ENCODE data around the gene ZNF276.

ZNF276 gene

DNA sequence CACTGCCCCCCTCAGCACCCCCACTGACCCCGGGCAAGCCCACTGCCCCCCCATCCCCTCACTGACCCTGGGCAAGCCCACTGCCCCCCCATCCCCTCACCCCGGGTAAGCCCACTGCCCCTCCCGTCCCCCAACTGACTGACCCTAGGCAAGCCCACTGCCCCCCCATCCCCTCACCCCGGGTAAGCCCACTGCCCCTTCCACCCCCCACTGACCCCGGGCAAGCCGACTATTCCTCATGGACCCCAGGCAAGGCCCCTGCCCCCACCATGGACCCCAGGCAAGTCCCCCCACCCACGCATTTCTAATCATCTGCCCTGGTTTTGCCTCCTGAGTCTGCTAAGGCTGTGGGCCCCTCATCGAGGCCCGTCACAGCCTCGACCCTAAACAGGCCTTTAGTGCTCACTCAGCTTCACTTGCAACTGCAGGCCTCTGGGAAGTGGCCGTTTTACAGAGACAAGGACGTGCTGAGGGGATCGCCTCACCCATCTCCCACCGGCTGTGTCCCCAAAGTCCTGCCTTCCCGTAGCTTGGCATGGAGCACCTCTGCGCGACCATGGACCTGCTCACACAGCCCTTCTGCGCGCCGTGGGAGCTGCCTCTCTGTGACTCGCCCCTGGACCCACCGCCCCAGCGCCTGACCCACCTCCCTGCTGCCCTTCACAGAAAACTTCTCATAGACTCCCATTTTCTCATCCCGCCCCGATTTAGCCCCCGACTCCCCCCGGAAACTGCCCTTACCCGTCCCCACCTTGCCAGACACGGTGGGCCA is 4.2 kb upstream of the ZNF276 start:
- DNase-seq, result no peak

GRCh38 chr16:89717688-89718505 is 3.4 kb upstream of the ZNF276 start:
- DNase-seq, result no peak

- DNase-seq, result no peak
Observed at GRCh38 chr16:89720551-89720812, 855 bp upstream of the ZNF276 start.

DNA sequence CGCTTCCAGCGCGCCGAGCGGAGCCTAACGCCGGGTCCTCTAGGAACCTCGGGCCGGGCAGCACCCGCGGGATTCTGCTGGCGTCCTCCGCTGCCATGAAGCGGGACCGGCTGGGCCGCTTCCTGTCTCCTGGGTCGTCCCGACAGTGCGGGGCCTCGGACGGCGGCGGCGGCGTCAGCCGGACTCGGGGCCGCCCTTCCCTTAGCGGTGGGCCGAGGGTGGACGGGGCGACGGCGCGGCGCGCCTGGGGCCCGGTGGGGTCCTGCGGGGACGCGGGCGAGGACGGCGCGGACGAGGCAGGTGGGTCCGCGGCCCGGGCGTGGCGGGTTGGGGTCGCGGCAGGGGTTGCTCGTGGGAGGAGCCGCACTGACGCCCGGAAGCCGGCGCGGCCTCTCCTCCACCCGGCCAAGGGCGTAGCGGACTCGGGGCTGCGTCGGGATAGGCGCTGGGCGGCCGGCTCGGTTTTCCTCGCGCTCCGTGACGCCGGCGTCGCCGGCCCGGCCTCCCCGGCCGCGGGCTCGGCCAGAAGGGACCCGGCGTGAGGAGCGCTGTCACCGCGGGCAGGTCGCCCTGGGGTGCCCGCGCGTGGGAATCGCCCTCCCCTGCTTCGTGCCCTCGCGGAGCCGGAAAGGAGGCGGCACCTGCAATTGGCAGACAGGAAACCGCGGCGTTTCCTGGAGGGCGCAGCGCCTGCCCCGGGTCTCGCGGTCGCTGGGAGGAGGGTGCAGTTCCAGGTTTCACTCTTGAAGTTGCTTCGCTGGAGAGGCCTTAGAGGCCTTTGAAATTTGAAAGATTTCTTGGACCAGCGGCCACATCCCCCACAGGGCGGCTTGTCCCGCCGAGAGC is 432 bp downstream of the ZNF276 start:
- DNase-seq, result no peak

- DNase-seq, result no peak
Observed at GRCh38 chr16:89722392-89723278, 1.3 kb downstream of the ZNF276 start.

- DNase-seq, result no peak
Observed at GRCh38 chr16:89723279-89724250, 2.2 kb downstream of the ZNF276 start.

DNA sequence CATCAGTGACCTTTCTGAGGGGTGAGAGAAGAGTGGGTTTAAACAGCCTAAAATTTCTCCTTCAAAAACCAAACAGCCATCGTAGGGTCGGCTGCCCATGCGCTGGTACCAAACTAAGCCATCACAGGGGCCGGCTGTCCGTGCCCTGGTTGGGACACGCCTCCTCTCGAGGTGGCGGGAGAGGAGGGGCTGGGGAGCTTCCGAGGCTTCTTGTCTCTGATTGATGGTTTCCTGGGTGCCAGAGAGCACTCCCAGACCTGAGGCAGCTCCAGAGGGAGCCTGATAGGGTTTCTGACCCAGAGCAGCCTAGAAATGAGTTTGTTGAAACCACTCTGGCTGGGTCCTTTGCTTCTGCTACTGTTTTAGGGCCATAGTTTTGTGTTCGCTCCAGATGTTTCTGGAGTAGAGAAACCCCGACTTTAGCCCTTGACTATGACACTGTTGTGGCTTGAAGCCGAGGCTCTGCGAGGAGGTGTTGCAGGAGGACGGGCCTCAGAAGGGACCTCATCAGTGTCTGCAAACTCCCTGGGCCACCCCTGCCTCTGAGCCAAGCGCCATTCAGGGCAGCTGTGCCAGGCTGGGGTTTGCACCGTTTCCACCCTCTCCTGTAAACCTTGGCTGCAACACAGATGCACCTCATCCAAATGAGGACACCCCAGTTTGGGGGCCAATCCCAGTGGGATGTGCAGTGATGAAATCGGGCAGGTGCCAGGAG is 6.2 kb downstream of the ZNF276 start:
- DNase-seq, result no peak

GRCh38 chr16:89729293-89729692 is 8.0 kb downstream of the ZNF276 start:
- DNase-seq, result no peak

DNA sequence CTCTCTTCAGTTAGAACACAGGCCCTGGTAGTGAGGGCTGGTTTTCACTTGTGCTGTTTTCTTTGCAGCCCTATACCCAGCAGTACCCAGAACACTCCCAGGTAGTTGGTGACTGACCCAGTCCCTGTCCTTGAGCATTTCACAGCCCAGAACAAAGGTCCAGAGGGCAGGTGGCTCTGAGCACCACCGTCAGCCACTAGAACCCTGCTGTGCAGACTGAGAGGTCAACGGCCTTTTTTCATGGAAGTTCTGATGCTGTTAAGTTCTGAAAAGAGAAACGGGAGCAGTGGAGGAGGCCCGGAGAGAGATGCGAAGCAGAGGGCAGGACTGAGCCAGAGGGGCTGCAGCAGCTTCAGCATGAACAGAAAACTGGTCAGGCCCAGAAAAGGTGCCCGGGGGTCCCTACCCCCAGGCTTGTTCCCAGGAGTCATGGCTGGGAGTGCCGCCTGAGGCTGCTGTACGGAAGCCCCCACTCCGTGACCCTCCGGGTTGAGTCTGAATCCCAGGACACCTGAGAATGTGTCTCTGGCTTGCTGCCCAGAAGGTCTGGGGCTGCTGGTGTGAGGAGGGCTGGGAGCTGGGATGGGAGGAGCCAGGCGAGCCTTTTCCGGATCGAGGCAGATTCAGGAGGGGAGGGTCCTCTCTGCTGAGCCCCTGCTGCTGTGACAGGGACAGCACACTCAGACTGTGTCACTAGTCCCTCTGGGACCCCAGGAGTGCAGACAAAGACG is 8.7 kb downstream of the ZNF276 start:
- DNase-seq, result no peak

DNA sequence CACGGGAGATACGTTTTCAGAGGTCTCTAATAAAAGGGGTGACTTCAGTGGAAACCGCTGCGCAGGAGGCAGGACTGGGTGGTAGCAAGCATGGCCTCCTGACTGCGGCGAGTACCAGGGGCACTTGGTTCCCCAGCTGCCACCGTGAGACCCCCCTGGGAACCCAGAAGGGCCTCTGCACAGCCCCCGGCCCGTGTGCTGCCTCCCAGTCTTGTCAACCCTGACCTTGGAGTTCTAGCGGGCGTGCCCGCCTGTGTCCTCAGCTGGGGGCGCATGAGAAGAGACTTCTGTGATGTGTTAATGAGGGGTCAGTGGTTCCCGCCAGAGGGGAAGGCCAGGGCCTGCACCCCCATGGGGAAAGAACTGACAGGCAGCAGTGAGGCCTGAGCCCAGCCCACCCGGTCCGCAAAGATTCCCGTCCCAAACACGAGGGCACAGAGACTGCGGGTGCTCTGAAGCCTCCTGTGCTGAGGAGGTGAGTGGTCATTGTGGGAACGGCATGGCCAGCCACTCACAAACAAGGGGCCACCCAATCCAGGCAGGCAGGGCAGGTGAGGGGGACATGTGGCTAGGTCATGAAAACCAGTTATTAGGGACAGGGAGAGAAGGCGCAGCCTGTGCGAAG is 9.4 kb downstream of the ZNF276 start:
- no peak for DNase-seq

GRCh38 chr16:89732142-89732917 is 11.0 kb downstream of the ZNF276 start:
- no peak for DNase-seq

- DNase-seq, result no peak
Observed at GRCh38 chr16:89732918-89733242, 11.5 kb downstream of the ZNF276 start.

- DNase-seq, result no peak
Observed at GRCh38 chr16:89733322-89733721, 12.0 kb downstream of the ZNF276 start.

DNA sequence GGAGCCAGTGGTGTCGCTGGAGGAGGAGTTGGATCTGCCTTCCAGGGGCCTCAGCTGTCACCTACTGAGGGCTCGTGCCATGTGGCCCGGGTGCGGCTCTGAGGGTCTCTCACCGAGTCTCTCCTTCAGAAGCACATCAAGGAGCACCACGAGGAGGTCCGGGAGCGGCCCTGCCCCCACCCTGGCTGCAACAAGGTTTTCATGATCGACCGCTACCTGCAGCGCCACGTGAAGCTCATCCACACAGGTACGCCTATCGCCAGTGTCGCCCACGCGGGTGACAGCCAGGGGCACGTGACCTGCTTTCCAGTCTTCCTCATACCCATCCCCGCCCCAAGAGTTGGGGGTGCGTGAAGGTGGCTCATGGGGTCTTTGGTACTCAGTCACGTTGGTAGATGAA is 12.5 kb downstream of the ZNF276 start:
- DNase-seq, result no peak

DNA sequence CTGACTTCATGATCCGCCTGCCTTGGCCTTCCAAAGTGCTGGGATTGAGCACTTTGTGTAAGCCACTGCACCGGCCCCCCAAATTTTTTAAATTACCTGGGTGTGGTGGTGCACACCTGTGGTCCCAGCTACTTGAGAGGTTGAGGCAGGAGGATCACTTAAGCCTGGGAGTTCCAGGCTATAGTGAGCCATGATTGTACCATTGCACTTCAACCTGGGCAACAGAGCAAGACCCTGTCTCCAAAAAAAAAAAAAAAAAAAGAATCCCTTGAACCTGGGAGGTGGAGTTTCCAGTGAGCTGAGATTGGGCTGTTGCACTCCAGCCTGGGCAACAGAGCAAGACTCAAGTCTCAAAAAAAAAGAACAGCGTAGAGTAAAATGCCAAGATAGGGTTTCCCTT is 15.2 kb downstream of the ZNF276 start:
- no peak for DNase-seq

GRCh38 chr16:89737341-89738071 is 16.2 kb downstream of the ZNF276 start:
- DNase-seq, result no peak

DNA sequence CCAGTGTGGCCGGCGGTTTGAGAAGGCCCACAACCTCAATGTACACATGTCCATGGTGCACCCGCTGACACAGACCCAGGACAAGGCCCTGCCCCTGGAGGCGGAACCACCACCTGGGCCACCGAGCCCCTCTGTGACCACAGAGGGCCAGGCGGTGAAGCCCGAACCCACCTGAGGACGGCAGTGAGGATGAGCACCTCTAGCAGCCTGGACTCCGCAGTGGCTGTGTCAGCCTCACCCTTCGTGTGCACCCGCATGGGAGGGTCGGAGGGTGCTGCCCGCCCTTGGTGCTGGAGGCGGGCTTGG is 16.7 kb downstream of the ZNF276 start:
- no peak for DNase-seq
